G401 (cell line): ENCODE data around the gene DNTT. TPM values are rescaled to one million over a fixed set of nuclear protein-coding genes. Genes with fewer than 3 reads are reported as not detected.

Source experiments
- DNase-seq: peaks from one replicate; pipeline ENCODE4 v3.0.0-alpha.2; 2015; ENCODE audit warnings: low spot score
- in situ Hi-C: cut with HindIII; loops from 2 replicates; pipeline ENCODE4 v1.10.0; 2016; ENCODE audit warnings: low sequenced_read_pairs, mixed read lengths
- total RNA-seq: library from RNA; depleted of rRNA; stranded (reverse); fragments of >200 nt; shearing (Covaris generic); gene quantifications from 2 replicates; pipeline ENCODE4 v1.2.3, GENCODE V29; 2014

DNTT gene
- total RNA-seq, 1 experiment from 2014 or later, result not detected

GRCh38 chr10:96275685-96276418 lies 28.4 kb upstream of the DNTT start:
- in situ Hi-C loops, result no loop called here
- DNase-seq, result peak; percentile 86

- in situ Hi-C loops, result no loop called here
- DNase-seq, result peak; percentile 36
Observed at GRCh38 chr10:96276426-96276825, 27.8 kb upstream of the DNTT start.

GRCh38 chr10:96276831-96277230 lies 27.4 kb upstream of the DNTT start:
- in situ Hi-C loops, result no loop called here
- DNase-seq, result peak; percentile 37

- in situ Hi-C loops, result no loop called here
- no peak for DNase-seq
Observed at GRCh38 chr10:96279191-96279641, 25.0 kb upstream of the DNTT start.

GRCh38 chr10:96280859-96281258 lies 23.4 kb upstream of the DNTT start:
- in situ Hi-C loops, result no loop called here
- no peak for DNase-seq

GRCh38 chr10:96281444-96282029 lies 22.7 kb upstream of the DNTT start:
- no peak for DNase-seq
- in situ Hi-C loops, result no loop called here

- in situ Hi-C loops, result no loop called here
- DNase-seq, result no peak
Observed at GRCh38 chr10:96283351-96283750, 20.9 kb upstream of the DNTT start.

GRCh38 chr10:96283756-96284155 lies 20.5 kb upstream of the DNTT start:
- no peak for DNase-seq
- in situ Hi-C loops, result no loop called here

- no peak for DNase-seq
- in situ Hi-C loops, result no loop called here
Observed at GRCh38 chr10:96285331-96285752, 18.9 kb upstream of the DNTT start.

GRCh38 chr10:96287392-96288105 lies 16.7 kb upstream of the DNTT start:
- in situ Hi-C loops, result no loop called here
- DNase-seq, result no peak

- in situ Hi-C loops, result no loop called here
- DNase-seq, result no peak
Observed at GRCh38 chr10:96288151-96288621, 16.0 kb upstream of the DNTT start.

- no peak for DNase-seq
- in situ Hi-C loops, result no loop called here
Observed at GRCh38 chr10:96289218-96289910, 14.9 kb upstream of the DNTT start.

GRCh38 chr10:96290368-96291133 lies 13.7 kb upstream of the DNTT start:
- DNase-seq, result no peak
- in situ Hi-C loops, result no loop called here

GRCh38 chr10:96292971-96293920 lies 11.0 kb upstream of the DNTT start:
- in situ Hi-C loops, result no loop called here

GRCh38 chr10:96295475-96295874 lies 8.8 kb upstream of the DNTT start:
- no peak for DNase-seq
- in situ Hi-C loops, result no loop called here

More at GRCh38 chr10:96292971-96293920, 11.0 kb upstream of the DNTT start:
- DNase-seq, result peak; percentile 64

- DNase-seq, result no peak
- in situ Hi-C loops, result no loop called here
Observed at GRCh38 chr10:96297486-96297885, 6.7 kb upstream of the DNTT start.

GRCh38 chr10:96298362-96298761 lies 5.9 kb upstream of the DNTT start:
- in situ Hi-C loops, result no loop called here
- no peak for DNase-seq

GRCh38 chr10:96299383-96299782 lies 4.9 kb upstream of the DNTT start:
- no peak for DNase-seq
- in situ Hi-C loops, result no loop called here
